GM04504 (cell line): ENCODE data around the gene ZNF26.

Source experiments
- DNase-seq: peaks from one replicate; pipeline ENCODE4 v3.0.0-alpha.2; 2012; ENCODE audit warnings: low read depth

ZNF26 gene

GRCh38 chr12:133061954-133062353, 75.8 kb downstream of the ZNF26 start:
- no peak for DNase-seq

GRCh38 chr12:133063556-133063955, 77.4 kb downstream of the ZNF26 start:
- DNase-seq: no peak

GRCh38 chr12:133073836-133074235, 87.7 kb downstream of the ZNF26 start:
- no peak for DNase-seq
